Measurements from ENCODE around the gene DDR2.
"Not testable (repeated sequence)": the region's sequence is repeated elsewhere in the genome, so short reads cannot be mapped to it uniquely, and the experiment has no call there.

Gene DDR2

DNA sequence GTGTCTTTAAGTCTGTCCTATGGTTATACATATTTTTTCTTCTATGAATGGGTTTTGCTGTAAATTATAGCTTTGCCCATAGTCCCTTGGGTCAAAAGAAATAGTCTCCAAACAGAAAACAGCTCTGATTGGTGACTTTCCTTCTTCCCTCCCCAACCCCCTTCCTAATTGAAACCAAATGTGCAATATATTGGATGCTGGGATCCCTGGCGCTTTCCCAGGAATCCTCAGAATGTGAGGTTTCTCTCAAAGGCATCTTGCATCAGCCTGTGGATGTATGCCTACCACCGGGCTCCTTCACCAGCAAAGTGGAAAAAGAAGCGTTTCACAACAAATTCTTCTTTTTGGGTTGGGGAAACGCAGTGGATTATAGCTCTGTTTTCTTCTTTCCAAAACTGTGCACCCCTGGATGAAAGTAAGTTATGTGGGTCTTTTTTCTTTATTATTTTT lies at the start of gene DDR2:
Gene DDR2 (plus strand): TSS at position 248 of the 450 bp plus-strand sequence. CDS start 86,600 bp downstream, outside the sequence.
- peak within 1 kb of the TSS; percentile 37 for H3K4me3 ChIP-seq (ENCODE audit: low read depth, low read length)
- TF ChIP-seq, protein P1, sequence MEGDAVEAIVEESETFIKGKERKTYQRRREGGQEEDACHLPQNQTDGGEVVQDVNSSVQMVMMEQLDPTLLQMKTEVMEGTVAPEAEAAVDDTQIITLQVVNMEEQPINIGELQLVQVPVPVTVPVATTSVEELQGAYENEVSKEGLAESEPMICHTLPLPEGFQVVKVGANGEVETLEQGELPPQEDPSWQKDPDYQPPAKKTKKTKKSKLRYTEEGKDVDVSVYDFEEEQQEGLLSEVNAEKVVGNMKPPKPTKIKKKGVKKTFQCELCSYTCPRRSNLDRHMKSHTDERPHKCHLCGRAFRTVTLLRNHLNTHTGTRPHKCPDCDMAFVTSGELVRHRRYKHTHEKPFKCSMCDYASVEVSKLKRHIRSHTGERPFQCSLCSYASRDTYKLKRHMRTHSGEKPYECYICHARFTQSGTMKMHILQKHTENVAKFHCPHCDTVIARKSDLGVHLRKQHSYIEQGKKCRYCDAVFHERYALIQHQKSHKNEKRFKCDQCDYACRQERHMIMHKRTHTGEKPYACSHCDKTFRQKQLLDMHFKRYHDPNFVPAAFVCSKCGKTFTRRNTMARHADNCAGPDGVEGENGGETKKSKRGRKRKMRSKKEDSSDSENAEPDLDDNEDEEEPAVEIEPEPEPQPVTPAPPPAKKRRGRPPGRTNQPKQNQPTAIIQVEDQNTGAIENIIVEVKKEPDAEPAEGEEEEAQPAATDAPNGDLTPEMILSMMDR (IDR thresholded peaks at IDR 0.05; ENCODE audit: insufficient read depth, low read depth, low read length, missing control alignments): no peak
- DNase-seq (ENCODE audit: low read depth): no peak

DNA sequence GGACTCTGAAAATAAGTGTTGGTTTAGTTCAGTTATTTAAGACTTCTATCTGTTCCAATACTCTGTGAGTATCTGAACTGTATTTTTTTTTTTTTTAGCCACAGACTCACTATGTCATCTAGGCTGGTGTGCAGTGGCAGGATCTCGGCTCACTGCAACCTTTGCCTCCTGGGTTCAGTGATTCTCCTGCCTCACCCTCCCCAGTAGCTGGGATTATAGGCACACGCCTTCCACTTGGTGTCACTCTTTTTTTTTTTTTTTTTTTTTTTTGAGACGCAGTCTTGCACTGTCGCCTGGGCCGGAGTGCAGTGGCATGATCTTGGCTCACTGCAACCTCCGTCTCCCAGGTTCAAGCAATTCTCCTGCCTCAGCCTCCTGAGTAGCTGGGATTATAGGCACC lies 49.4 kb upstream of the DDR2 start:
- H3K4me3 ChIP-seq (ENCODE audit: low read depth, low read length): not testable (repeated sequence)

DNA sequence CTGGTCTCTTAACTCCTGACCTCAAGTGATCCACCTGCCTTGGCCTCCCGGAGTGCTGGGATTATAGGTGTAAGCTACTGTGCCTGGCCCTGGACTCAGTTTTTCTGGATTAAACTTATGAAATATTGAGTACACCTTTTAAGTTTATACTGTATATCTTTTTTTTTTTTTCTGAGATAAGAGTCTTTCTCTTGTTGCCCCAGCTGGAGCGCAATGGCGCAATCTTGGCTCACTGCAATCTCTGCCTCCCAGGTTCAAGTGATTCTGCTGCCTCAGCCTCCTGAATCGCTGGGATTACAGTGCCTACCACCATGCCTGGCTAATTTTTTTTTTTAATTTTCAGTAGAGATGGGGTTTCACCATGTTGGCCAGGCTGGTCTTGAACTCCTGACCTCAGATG lies 47.2 kb upstream of the DDR2 start:
- DNase-seq (ENCODE audit: low read depth); H3K4me3 ChIP-seq (ENCODE audit: low read depth, low read length): not testable (repeated sequence)

More for the DNA sequence above, 49.4 kb upstream of the DDR2 start:
- not testable (repeated sequence) for DNase-seq (ENCODE audit: low read depth)

DNA sequence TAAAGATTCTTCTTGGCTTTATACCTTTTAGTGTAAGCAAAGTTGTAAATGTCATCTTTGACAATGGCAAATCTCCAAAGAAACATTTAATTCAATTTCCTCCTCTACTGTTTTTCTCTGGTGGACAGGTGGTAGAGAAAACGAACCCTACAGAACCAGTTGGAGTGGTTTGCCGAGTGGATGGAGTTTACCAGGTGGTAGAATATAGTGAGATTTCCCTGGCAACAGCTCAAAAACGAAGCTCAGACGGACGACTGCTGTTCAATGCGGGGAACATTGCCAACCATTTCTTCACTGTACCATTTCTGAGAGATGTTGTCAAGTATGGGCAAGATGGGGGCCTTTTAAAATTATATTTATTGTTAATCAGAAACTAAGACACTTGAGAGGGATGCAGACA lies 44.9 kb upstream of the DDR2 start:
- TF ChIP-seq, protein P1 (IDR thresholded peaks at IDR 0.05; ENCODE audit: insufficient read depth, low read depth, low read length, missing control alignments): no peak
- no peak for DNase-seq (ENCODE audit: low read depth)
- no peak overlapping the region for H3K4me3 ChIP-seq (ENCODE audit: low read depth, low read length)

DNA sequence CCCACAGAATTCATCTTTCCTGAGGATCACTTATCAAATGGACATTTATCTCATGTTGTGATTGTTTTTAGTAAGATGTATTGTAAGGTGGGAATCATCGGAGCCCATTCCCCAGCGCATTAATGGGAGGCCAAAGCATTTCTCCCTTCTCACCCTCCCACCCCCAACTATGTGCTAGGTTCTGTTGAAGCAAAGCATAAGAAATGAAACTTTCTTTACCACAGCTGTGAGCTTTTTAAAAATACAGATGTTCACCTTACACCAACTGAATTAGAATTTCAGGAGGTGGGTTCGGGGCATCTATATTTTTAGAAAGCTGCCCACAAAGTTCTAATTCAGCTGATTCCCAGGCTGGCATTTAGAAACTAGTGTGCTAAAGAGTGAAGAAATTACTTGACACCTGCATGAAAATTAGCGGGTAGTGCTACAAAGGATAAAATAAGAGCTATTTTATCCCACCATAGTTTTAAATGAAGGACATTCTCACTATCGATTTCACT lies 44.5 kb upstream of the DDR2 start:
- TF ChIP-seq, protein P1 (IDR thresholded peaks at IDR 0.05; ENCODE audit: insufficient read depth, low read depth, low read length, missing control alignments): no peak
- no peak for DNase-seq (ENCODE audit: low read depth)
- H3K4me3 ChIP-seq (ENCODE audit: low read depth, low read length): no peak overlapping the region

DNA sequence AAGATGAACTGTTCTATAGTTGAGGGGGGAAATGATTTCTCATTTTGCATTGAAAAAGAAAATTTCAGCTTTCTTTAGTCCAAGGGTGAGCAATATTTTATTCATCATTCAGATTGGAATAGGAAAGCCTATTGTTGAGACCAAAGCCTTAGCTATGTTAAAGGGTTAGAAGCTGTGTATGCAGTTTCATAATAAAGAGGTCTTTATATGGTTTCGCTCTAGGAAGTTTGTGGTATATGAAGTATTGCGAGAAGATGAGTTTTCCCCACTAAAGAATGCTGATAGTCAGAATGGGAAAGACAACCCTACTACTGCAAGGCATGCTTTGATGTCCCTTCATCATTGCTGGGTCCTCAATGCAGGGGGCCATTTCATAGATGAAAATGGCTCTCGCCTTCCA lies 42.2 kb upstream of the DDR2 start:
- TF ChIP-seq, protein P1 (IDR thresholded peaks at IDR 0.05; ENCODE audit: insufficient read depth, low read depth, low read length, missing control alignments): no peak
- H3K4me3 ChIP-seq (ENCODE audit: low read depth, low read length): no peak overlapping the region
- no peak for DNase-seq (ENCODE audit: low read depth)

DNA sequence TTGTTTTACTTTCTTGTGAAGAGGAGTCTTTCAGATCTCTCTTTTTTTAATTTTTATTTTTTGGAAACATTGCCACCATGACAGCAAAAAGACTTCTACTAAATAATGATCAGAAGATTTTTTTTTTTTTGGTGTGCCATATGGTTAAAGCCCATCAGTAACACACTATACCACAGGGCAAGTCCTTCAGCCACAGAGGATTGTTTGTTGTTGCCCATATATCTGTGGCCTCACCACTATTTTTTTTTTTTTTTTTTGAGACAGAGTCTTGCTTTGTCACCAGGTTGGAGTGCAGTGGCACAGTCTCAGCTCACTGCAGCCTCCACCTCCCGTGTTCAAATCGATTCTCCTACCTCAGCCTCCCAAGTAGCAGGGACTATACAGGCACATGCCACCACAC lies 41.6 kb upstream of the DDR2 start:
- no peak overlapping the region for H3K4me3 ChIP-seq (ENCODE audit: low read depth, low read length)
- TF ChIP-seq, protein P1 (IDR thresholded peaks at IDR 0.05; ENCODE audit: insufficient read depth, low read depth, low read length, missing control alignments): no peak
- no peak for DNase-seq (ENCODE audit: low read depth)

DNA sequence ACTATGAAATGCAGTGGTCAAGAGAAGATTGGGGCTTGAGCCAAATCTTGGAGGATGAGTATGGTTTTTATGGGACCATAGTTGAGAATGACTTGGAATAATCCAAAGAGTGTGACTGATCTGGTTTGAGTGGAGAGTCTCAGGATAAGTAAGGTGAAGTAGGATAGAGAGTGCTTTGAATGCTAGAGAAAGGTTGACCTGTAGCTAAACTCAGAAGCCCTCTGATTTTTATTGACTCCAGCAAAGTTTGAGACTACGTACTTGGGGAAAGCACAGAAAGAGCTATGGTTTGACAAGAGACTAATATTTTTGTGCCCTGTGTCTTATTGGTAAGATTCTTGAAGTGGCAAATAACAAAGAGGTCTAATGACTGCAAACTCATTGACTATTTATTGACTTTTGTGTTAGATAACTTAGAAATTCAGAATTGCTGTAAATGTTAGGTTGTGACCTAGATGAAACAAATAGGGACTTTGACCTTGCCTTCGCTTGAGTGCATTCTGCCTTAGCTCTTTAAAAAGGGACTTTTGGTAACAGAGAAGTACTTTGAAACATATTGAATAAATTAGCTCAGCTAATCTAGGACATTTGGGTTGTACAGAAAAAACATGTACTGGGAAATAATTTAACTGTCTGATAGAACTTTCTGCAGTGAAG lies 35.6 kb upstream of the DDR2 start:
- no peak for DNase-seq (ENCODE audit: low read depth)
- no peak overlapping the region for H3K4me3 ChIP-seq (ENCODE audit: low read depth, low read length)
- TF ChIP-seq, protein P1 (IDR thresholded peaks at IDR 0.05; ENCODE audit: insufficient read depth, low read depth, low read length, missing control alignments): no peak
